A172 (cell line): ENCODE measurements around the gene LMAN2L. TPM values are rescaled to one million over a fixed set of nuclear protein-coding genes. Genes with fewer than 3 reads are reported as not detected.

ENCODE experiments used
- DNase-seq: peaks from one replicate; pipeline ENCODE4 v3.0.0-alpha.2; 2015; ENCODE audit warnings: low spot score
- total RNA-seq: library from RNA; depleted of rRNA; stranded (reverse); fragments of >200 nt; shearing (Covaris generic); gene quantifications from 2 replicates; pipeline ENCODE4 v1.2.3, GENCODE V29; 2014

The LMAN2L gene
- total RNA-seq, 1 experiment from 2014 or later = 49.3 TPM

- DNase-seq = peak; percentile 91
Measured at GRCh38 chr2:96760036-96760985, 20.4 kb upstream of the LMAN2L start, which contains the start of gene CNNM4. TSS of gene CNNM4 (plus strand) at chr2:96760902. CDS start at chr2:96761000, 98 bp downstream.

- no peak for DNase-seq
Measured at GRCh38 chr2:96759548-96759947, 19.7 kb upstream of the LMAN2L start.

- no peak for DNase-seq
Measured at GRCh38 chr2:96758987-96759386, 19.1 kb upstream of the LMAN2L start.

GRCh38 chr2:96757477-96757860, 17.6 kb upstream of the LMAN2L start:
- no peak for DNase-seq

- no peak for DNase-seq
Measured at GRCh38 chr2:96756788-96757476, 17.1 kb upstream of the LMAN2L start.

GRCh38 chr2:96754317-96754716, 14.5 kb upstream of the LMAN2L start:
- no peak for DNase-seq

- no peak for DNase-seq
Measured at GRCh38 chr2:96753661-96754282, 13.9 kb upstream of the LMAN2L start.

GRCh38 chr2:96751800-96752199, 11.9 kb upstream of the LMAN2L start:
- no peak for DNase-seq

GRCh38 chr2:96747061-96747617, 7.3 kb upstream of the LMAN2L start:
- no peak for DNase-seq

- DNase-seq = no peak
Measured at GRCh38 chr2:96739076-96739632, 710 bp downstream of the LMAN2L start.

GRCh38 chr2:96737831-96738230, 2.0 kb downstream of the LMAN2L start:
- DNase-seq = no peak

GRCh38 chr2:96737251-96737650, 2.6 kb downstream of the LMAN2L start:
- no peak for DNase-seq

GRCh38 chr2:96734880-96735583, 4.8 kb downstream of the LMAN2L start:
- no peak for DNase-seq

GRCh38 chr2:96733931-96734330, 5.9 kb downstream of the LMAN2L start:
- DNase-seq = no peak

GRCh38 chr2:96730212-96730611, 9.7 kb downstream of the LMAN2L start:
- no peak for DNase-seq

- no peak for DNase-seq
Measured at GRCh38 chr2:96729748-96730147, 10.1 kb downstream of the LMAN2L start.

GRCh38 chr2:96727431-96727830, 12.4 kb downstream of the LMAN2L start:
- DNase-seq = no peak

GRCh38 chr2:96726131-96726530, 13.7 kb downstream of the LMAN2L start:
- no peak for DNase-seq

- no peak for DNase-seq
Measured at GRCh38 chr2:96716388-96716787, 23.5 kb downstream of the LMAN2L start.

GRCh38 chr2:96715658-96716057, 24.2 kb downstream of the LMAN2L start:
- no peak for DNase-seq

GRCh38 chr2:96710985-96711384, 28.9 kb downstream of the LMAN2L start:
- DNase-seq = no peak
